ENCODE data around the gene ELFN1.

The ELFN1 gene

GRCh38 chr7:1643270-1644092 lies 26.6 kb upstream of the ELFN1 start:
- DNase-seq = no peak

DNA sequence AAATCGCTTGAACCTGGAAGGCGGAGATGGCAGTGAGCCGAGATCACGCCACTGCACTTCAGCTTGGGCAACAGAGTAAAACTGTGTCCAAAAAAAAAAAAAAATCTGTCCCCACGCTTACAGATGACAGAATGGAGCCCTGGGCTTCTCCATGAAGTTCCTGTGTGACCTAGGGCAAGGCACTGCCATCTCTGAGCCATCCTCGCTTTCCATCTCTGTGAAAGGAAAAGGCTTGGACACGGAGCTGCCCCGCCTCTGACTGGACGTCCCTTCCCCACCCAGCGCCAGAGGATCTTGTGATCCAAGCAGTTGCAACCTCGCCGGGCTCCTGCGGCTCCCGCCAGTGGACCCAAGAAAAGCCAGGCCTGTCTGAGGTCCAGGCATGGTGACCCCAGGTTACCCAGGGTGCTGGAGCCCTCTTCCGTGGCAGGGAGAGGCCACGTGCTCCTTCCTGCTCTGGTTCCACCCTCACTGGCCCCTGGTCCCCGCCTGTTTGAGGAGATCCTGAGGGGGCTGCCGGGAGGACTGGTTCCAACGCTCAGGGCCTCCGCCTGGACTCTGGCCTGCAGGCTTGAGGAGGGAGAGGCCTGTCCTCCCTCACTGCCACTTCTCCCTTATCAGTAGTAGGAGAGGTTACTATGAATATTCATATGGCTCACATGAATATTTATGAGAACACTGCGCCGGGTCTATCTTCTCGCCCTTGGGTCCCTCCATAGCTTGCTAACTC lies 25.6 kb upstream of the ELFN1 start:
- DNase-seq = no peak

DNA sequence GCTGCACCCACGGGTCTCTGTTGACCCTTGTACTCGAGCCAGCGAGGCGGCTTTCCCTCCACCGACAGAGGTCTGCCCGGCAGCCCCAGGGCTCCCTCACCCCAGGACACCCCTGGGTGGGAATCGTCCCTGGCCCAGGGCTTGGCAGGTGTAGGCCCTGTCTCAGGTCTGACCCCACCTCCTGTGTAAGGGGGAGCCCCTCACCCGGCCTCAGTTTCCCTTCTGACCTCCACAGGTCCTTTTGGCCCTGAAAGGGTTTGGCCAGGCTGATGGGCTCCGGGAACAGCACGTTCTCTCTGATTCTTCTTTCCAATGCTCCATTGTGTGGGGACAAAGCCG lies 25.0 kb upstream of the ELFN1 start:
- DNase-seq = no peak

- no peak for DNase-seq
These were observed 24.6 kb upstream of the ELFN1 start for GRCh38 chr7:1645476-1645875.

DNA sequence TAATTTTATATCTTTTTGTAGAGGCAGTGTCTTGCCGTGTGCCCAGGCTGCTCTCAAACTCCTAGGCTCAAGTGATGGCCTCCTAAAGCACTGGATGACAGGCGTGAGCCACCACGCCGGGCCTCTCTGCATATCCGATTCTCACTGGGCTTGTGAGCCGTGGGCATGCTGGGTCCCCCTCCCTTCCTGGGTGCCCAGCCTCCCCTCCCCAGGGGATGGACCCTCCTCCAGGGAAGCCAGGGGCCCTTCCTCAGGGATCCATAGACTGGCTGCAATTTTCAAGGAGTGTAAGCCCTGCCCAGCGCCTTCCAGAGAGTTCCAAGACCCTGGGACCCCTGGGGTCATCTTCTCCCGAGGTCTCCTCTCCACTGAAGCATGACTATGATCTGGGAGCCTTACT lies 23.7 kb upstream of the ELFN1 start:
- DNase-seq = no peak

DNA sequence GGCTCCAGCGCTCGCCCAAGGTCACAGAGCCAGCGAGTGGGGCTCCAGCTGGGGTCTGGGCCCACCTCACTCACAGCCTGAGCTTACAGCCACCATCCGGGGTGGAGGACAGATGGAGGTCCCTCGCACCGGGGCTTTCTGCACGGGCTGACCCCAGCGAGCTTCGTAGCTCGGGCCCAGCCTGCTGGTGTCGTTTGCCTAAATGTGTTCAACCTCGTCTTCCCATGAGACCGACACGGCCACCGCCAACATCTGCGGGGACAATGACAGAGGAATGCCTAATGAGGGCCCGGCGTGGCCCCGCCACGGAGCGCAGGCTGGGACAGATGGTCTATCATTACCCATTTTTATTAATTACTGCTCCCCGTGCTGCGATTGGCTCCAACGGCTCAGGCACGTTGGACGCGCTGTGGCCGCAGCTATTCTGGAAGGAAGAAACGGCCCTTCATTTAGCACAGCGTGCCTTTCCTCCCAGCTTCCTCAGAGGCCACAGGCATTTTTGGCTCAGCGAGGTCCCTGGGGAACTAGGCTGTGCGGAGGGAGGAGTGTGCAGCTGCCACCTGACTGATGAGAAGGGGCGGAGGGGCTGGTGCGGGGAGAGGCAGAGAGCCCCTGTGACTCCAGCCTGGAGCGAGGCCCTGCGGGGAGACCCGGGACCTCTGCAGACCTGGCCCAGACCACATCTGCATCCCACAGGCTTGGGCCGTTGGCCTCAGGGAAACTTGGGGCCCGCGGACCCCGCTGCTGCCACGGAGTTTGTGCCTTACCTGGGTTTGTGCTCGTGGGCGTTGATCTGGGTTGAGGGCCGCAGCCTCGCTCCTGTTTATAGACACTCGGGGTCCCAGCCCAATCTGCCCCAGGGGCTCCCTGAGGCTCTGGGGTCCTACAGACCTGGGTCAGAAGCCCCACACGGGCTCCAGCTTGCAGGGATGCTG lies 22.9 kb upstream of the ELFN1 start:
- no peak for DNase-seq

DNA sequence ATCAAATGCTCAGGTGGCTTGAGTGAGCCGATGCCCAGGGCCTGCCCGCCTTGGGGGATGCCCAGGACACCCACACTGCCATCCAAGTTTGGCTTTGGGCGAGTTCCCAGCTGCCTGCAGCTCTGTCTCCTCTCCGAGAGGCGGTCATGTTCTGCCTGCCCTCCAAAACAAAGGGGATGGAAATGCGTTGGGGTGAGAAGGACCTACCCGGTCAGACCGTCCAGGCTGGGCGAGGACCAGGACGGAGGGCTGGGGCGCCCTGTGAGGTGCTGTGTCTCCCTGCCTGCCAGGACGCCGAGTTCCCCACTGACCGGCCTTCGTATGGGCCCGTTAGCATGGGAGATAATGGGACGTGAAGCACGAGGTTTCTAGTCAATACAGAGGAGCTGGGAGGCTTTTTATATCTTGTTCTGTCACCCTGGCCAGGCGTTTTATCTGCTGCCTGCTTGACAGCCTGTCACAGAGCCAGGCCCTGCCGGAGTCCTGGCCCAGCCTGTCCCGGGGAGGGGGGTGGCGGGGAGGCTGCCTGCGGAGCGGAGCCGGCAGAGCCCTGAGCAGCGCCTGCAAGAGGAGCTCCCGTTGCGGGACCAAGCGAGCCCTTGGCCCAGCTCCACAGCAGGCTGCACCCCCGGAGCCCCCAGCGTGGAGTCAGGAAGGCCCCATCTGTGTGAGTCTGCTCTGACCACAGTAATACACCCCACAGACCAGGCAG lies 22.0 kb upstream of the ELFN1 start:
- no peak for DNase-seq

DNA sequence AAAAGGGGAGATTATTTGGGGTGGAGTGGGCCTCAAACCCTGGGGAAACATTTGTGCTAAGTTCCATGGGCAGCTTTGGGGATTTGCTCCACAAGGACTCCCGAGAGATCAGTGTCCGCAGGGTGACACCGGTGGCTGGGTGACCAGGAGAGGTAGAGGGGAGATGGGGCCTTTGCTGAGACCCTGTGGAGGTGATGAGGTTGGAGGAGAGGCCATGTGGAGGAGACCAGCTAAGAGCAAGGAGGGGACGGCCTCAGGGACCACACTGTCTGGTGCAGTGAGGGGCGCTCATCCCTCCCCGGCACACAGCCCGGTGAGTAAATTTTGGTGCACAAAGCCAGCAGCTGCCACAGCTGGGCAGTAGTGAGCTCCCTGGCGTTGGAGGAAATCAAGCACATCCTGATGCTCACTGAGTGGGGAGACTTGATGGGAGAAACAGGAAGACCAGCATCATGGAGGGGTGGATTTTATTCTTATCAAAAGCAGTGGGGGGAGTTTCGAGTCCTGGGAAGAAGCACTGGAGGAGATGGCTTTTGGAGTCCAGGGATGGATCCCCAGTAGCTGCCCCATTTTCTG lies 20.2 kb upstream of the ELFN1 start:
- DNase-seq = no peak

GRCh38 chr7:1650363-1651030 lies 19.6 kb upstream of the ELFN1 start:
- DNase-seq = no peak

- no peak for DNase-seq
These were observed 19.0 kb upstream of the ELFN1 start for GRCh38 chr7:1651031-1651446.

- no peak for DNase-seq
These were observed 18.2 kb upstream of the ELFN1 start for GRCh38 chr7:1651891-1652290.

- no peak for DNase-seq
These were observed 16.6 kb upstream of the ELFN1 start for GRCh38 chr7:1653500-1653899.

DNA sequence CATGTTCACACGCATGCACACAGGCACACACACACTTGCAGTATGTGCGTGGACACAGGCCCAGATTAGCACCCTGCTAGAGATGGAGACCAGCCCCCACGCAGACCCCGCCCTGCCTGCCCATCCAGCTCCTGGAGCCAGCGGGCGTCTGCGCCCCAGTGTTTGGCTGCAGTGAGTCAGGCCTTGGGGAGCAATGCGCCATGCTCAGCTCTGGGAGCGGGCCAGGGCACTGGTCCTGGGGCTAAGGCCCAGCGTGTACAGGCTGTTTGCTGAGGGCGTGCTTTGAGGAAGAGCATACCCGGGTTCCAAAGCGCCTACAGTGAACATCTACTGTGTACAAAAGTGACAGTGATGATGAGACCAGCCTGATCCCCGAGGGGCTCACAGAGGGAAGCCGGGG lies 16.0 kb upstream of the ELFN1 start:
- DNase-seq = no peak

GRCh38 chr7:1654738-1655475 lies 15.2 kb upstream of the ELFN1 start:
- no peak for DNase-seq

DNA sequence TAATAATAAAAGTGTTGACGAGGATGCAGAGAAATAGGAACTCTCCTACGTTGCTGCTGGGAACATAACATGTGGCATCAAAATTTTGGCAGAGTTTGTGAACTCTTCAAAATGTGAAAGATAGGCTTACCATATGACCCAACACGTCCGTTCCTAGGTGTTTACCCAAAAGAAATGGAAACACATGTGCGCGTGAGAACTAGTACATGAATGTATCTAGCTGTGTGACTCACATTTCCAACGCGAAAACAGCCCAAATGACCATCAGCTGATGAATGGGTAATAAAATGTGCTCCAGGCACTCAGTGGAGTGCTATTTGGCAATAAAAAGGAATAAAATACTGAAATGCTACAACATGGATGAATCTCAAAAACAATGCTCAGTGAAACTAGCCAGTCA lies 10.4 kb upstream of the ELFN1 start:
- DNase-seq = no peak

DNA sequence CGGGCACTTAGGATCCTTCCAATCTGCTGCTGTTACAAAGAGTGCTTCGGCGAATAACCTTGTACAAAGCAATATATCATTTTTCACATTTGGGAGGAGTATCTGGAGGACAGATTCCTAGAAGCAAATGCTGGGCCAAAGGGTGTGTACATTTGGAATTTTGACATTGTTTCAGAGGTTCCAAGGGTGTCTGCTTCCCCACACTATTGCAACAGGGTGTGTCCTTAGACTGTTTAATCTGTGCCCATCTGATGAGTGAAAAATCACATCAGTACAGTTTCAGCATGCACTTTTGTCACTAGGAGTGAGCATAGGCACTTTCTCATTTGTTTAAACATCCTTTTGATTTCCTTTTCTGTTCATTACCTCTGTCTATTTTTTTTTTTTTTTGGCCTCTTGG lies 8.6 kb upstream of the ELFN1 start:
- DNase-seq = no peak

GRCh38 chr7:1662101-1662500 lies 8.0 kb upstream of the ELFN1 start:
- no peak for DNase-seq

DNA sequence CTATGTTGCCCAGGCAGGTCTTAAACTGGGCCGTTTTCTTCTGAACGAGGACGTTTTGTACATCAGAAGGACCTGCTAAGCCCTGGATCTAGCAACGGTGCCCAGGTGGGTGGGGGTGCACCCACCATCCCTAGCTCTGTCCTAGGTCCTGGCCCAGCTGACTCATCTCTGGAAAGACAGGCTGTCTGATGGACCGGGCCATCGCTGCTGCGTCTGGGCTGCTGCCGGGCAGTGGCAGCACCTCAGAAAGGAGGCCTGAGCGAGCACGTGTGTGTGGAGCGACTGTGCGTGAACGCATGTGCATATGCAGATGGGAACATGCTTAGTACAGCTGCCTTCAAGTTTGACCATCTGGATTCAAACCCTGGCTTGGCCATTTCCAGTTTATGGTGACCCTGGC lies 7.3 kb upstream of the ELFN1 start:
- DNase-seq = no peak

DNA sequence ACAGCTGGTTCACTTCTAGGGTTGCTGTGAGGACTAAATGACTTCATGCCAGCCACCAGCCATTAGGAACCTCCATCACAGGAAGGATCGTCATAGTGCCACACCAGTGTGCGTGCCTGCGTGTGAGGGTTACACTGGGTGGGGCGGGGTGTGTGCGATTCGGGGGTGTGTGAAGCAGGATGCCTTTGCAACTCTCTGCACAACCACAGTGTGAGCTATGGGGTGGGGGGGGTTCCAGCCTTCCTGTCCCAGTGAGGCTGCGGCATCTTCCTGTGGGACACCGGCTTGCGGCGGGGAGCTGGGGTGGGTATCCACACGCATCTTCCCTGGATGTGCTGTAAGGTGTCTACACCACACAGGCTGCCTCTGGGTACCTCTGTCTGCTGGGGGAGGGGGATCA lies 6.9 kb upstream of the ELFN1 start:
- DNase-seq = no peak

DNA sequence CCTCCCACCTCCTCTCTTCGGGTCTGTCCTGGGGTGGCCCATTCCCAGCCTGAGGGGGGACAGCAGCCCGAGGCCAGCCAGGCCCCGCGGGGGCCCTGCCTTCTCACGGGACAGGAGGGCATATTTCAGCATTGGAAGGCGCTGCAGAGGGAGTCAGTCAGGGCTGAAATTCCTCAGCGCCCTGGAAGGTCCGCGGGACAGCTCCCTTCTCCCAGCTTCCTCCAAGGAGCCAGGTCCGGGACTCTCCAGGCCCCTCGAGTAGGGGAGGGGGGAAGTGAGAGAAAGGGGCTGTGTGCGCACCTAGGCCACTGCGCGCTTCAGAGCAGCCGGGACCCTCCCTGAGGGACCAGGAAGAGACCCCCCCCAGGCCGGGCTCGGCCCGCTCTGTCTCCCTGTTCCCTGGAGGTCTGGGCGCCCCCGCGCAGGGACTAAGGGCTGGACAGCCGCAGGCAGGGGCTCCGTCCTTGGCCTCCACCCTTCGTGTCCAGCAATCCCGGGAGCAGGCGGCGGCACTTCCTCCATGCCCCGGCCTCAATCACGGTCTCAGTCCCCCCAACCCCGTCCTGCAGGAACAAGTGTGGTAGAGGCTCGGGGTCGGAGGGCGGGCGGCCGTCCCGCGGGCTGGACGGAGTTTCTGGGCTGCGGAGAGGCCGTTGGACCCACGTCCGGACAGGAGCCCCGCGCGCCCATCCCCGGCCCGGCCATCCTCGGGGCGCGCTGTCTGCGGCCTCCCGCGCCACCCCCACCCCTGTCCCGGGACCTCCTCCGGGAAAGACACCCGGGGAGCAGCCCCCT lies 6.0 kb upstream of the ELFN1 start:
- DNase-seq = no peak

All from activated CD4-positive, CD25-positive, alpha-beta regulatory T cell (primary cell).